Prostate gland (tissue), 2 donors: ENCODE results near the gene SMDT1.
"Not testable (repeated sequence)": the region's sequence is repeated elsewhere in the genome, so short reads cannot be mapped to it uniquely, and the experiment has no call there.

Source experiments
- CTCF ChIP-seq, 4 experiments: fragments of 200-600 bp in 2 of 4; fragments of 450-650 bp in 2 of 4; sonication (generic) in 2 of 4; IDR thresholded peaks; 1 replicate in 3 of 4; 2 replicates in 1 of 4; pipeline ENCODE4 v1.5.1; 2016 to 2019; ENCODE audit warnings: antibody characterized with exemption in 4 of 4, mild to moderate bottlenecking in 2 of 4, moderate library complexity in 2 of 4
- POLR2A ChIP-seq: fragments of 450-650 bp; IDR thresholded peaks from one replicate; pipeline ENCODE4 v1.6.1; 2016; ENCODE audit warnings: antibody characterized with exemption, mild to moderate bottlenecking
- POLR2AphosphoS5 ChIP-seq: sonication (generic); formaldehyde crosslinking; IDR thresholded peaks from one replicate; pipeline ENCODE4 v1.6.1; 2017; ENCODE audit warnings: antibody characterized with exemption

GRCh38 chr22:42071508-42071907 lies 8.0 kb upstream of the SMDT1 start:
- not testable (repeated sequence) for TF ChIP-seq CTCF (IDR thresholded peaks at IDR 0.05); POLR2AphosphoS5; POLR2A
